Panc1 (cell line): ENCODE results near the gene ISOC2. TPM values are rescaled to one million over a fixed set of nuclear protein-coding genes. Genes with fewer than 3 reads are reported as not detected.

Experiments used
- ATAC-seq: fragments of 200-7000 bp; cut with Tn5 transposase; 2 replicates; pipeline ENCODE4 v1.9.1; 2020; ENCODE audit warnings: mild to moderate bottlenecking, moderate library complexity
- BruUV-seq: library from RNA; stranded (reverse); fragments of 400-500 nt; replicated peaks from 2 replicates; lab custom pipeline; 2021; lab: Mats Ljungman, UMichigan
- CTCF ChIA-PET: fragments of 300-600 bp; sonication (Branson Sonifier 250); formaldehyde crosslinking; loops from one replicate; lab custom pipeline; 2022; ENCODE audit warnings: antibody characterized with exemption; lab: Charles Lee
- POLR2A ChIA-PET: fragments of 300-600 bp; sonication (Branson Sonifier 250); formaldehyde crosslinking; loops from one replicate; lab custom pipeline; 2022; ENCODE audit warnings: antibody characterized with exemption; lab: Charles Lee
- DNase-seq: peaks from one replicate; pipeline ENCODE4 v3.0.0-alpha.2; 2010; ENCODE audit warnings: low read depth, low spot score
- H3K27ac ChIP-seq: 2 replicates; pipeline ENCODE4 v1.5.1; 2011; ENCODE audit warnings: mild to moderate bottlenecking, low read length, inconsistent platforms
- H3K27me3 ChIP-seq: fragments of 200-500 bp; sonication (Bioruptor generic); 2 replicates; pipeline ENCODE4 v1.6.0; 2014; ENCODE audit warnings: low read length, inconsistent platforms; ENCODE audit not compliant: control insufficient read depth, insufficient read depth
- H3K36me3 ChIP-seq: fragments of 200-500 bp; sonication (Bioruptor generic); 2 replicates; pipeline ENCODE4 v1.5.1; 2014; ENCODE audit warnings: inconsistent platforms, mild to moderate bottlenecking, low read length, moderate library complexity; ENCODE audit not compliant: control insufficient read depth, insufficient read depth
- H3K4me1 ChIP-seq: 2 replicates; pipeline ENCODE4 v1.5.1; 2011; ENCODE audit warnings: inconsistent platforms, mild to moderate bottlenecking, low read length, moderate library complexity; ENCODE audit not compliant: control insufficient read depth, insufficient read depth
- H3K4me3 ChIP-seq, 2 experiments: 2 replicates each; pipeline ENCODE4 v1.5.1; 2011 to 2012; ENCODE audit warnings: low read depth in 2 of 2, low read length in 2 of 2, mild to moderate bottlenecking in 2 of 2, inconsistent platforms in 1 of 2, moderate library complexity in 1 of 2
- H3K9me3 ChIP-seq: fragments of 200-500 bp; sonication (Bioruptor generic); 2 replicates; pipeline ENCODE4 v1.5.1; 2014; ENCODE audit warnings: low read depth, mild to moderate bottlenecking, inconsistent platforms, low read length, moderate library complexity; ENCODE audit not compliant: control insufficient read depth, insufficient read depth
- POLR2AphosphoS5 ChIP-seq: IDR thresholded peaks from 2 replicates; pipeline ENCODE4 v1.6.1; 2012; ENCODE audit warnings: mild to moderate bottlenecking, low read depth, low read length, moderate library complexity
- REST ChIP-seq, 2 experiments: IDR thresholded peaks; 2 replicates each; pipeline ENCODE4 v1.6.1; 2011 to 2012; ENCODE audit warnings: low read depth in 2 of 2, control low read depth in 1 of 2, low read length in 1 of 2, mild to moderate bottlenecking in 1 of 2, moderate library complexity in 1 of 2; ENCODE audit not compliant: insufficient read depth in 1 of 2
- SIN3A ChIP-seq: IDR thresholded peaks from 2 replicates; pipeline ENCODE4 v1.6.1; 2012; ENCODE audit warnings: low read depth, mild to moderate bottlenecking, low read length, moderate library complexity, borderline replicate concordance; ENCODE audit not compliant: insufficient read depth
- TCF7L2 ChIP-seq: IDR thresholded peaks from 2 replicates; pipeline ENCODE4 v1.6.1; 2011; ENCODE audit warnings: mild to moderate bottlenecking, low read depth, low read length, inconsistent platforms
- in situ Hi-C: cut with HindIII; loops from 2 replicates; pipeline ENCODE4 v1.10.0; 2016; ENCODE audit warnings: low sequenced_read_pairs, low pct_unique_long_range_greater_than_20kb
- intact Hi-C: fragments of 100-400 bp; cut with micrococcal nuclease; formaldehyde crosslinking; loops from one replicate; pipeline ENCODE4 v1.10.0; 2022; ENCODE audit not compliant: unreplicated experiment
- total RNA-seq: library from RNA; stranded (reverse); gene quantifications from one replicate; pipeline ENCODE4 v1.2.1, GENCODE V29; 2021; ENCODE audit not compliant: unreplicated experiment
- TF ChIP-seq, protein P1 (sequence below): fragments of 450-650 bp; IDR thresholded peaks from 2 replicates; pipeline ENCODE4 v1.5.1; 2017; ENCODE audit warnings: mild to moderate bottlenecking

The ISOC2 gene
- total RNA-seq, 1 experiment from 2014 or later: 150 TPM

DNA sequence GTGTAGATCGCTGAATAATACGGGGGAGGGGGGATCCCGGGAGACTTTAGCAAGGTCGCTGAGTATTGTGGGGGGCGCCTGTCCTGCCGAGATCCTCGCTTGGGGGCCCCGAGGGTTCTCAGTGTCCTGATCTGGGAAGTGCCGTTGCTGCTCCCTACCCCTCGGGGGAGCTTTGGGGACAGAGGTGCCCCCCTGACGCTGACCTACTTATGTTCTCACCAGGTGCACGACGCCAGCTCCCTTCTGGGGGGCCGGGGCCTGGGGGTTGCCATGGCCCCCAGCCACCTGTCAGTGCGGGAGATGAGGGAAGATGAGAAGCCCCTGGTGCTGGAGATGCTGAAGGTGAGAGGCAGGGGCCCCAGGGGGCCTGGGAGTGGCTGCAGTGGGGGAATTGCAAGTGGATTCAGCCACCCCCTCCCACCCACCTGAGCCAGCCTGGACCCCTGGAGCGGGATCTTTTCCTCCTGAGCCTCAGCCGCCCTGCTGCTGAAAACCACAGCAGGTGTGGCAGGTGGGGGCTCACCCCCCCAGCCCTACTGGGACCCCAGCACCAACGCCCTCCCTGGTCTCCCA, 24.1 kb upstream of the ISOC2 start:
- CTCF ChIA-PET: interaction anchor here (0.6 to 1.1 kb wide), 3 partner anchors 12 to 233 kb away, joined by 3 to 6 read pairs (median 3); no protein-coding TSS in a partner anchor
- Histone ChIP-seq H3K9me3 (no peaks in the 10 kb centered on the region), H3K4me3 (peak overlapping the region; percentile 67 to 78), H3K36me3 (peaks cover 3% of the 10 kb centered on the region; the same call in 1 of the 2 replicates), H3K4me1 (peaks cover 57% of the 10 kb centered on the region), H3K27ac (peak overlapping the region; percentile 94), H3K27me3 (no peaks in the 10 kb centered on the region)
- BruUV-seq: TSS peak; percentile 78
- ATAC-seq (0 out of 2 replicates have a peak, but pooled peaks have one; percentile 0), DNase-seq (no peak)
- TF ChIP-seq SIN3A (no peak), TCF7L2 (no peak), POLR2AphosphoS5 (no peak)
- intact Hi-C loops (no loop called here), in situ Hi-C loops (no loop called here)
- POLR2A ChIA-PET: interaction anchor here (0.5 to 1.1 kb wide), 3 partner anchors 9 to 113 kb away, joined by 3 to 4 read pairs (median 4); partner anchors contain the start of genes FIZ1 and ZNF628

- Histone ChIP-seq H3K27ac (peak within 1 kb of the TSS; percentile 94), H3K4me3 (peak within 1 kb of the TSS; percentile 67 to 78), H3K27me3 (no peaks in the 10 kb centered on the region), H3K9me3 (no peaks in the 10 kb centered on the region), H3K36me3 (peaks cover 3% of the 10 kb centered on the region; the same call in 1 of the 2 replicates), H3K4me1 (peaks cover 57% of the 10 kb centered on the region)
- POLR2A ChIA-PET: interaction anchor here (0.5 to 1.1 kb wide), 3 partner anchors 8 to 114 kb away, joined by 3 to 4 read pairs (median 4); partner anchors contain the start of genes FIZ1 and ZNF628
- peak; percentile 62 for TF ChIP-seq POLR2AphosphoS5
- TF ChIP-seq REST (IDR thresholded peaks at IDR 0.05; ENCODE audit: insufficient read depth in 1 of 2, low read depth in 2 of 2, low read length in 1 of 2): no peak
- TF ChIP-seq TCF7L2: no peak
- TF ChIP-seq, protein P1, sequence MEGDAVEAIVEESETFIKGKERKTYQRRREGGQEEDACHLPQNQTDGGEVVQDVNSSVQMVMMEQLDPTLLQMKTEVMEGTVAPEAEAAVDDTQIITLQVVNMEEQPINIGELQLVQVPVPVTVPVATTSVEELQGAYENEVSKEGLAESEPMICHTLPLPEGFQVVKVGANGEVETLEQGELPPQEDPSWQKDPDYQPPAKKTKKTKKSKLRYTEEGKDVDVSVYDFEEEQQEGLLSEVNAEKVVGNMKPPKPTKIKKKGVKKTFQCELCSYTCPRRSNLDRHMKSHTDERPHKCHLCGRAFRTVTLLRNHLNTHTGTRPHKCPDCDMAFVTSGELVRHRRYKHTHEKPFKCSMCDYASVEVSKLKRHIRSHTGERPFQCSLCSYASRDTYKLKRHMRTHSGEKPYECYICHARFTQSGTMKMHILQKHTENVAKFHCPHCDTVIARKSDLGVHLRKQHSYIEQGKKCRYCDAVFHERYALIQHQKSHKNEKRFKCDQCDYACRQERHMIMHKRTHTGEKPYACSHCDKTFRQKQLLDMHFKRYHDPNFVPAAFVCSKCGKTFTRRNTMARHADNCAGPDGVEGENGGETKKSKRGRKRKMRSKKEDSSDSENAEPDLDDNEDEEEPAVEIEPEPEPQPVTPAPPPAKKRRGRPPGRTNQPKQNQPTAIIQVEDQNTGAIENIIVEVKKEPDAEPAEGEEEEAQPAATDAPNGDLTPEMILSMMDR: no peak
- 0 out of 2 replicates have a peak, but pooled peaks have one; percentile 3 for TF ChIP-seq SIN3A
- BruUV-seq: TSS peak; percentile 87
- in situ Hi-C loops (no loop called here), intact Hi-C loops (no loop called here)
- no peak for DNase-seq
- CTCF ChIA-PET: interaction anchor here (0.6 to 1.1 kb wide), 3 partner anchors 11 to 867 kb away, joined by 3 read pairs; no protein-coding TSS in a partner anchor
- ATAC-seq: peak; percentile 64
Measured at GRCh38 chr19:55484593-55485438, 23.4 kb upstream of the ISOC2 start, which contains the start of gene NAT14. TSS of gene NAT14 (plus strand) at chr19:55485188. CDS start at chr19:55485709, 521 bp downstream.
